Stomach (tissue), 9 donors: ENCODE data around the gene TOMM40L. TPM values are rescaled to one million over a fixed set of nuclear protein-coding genes. Genes with fewer than 3 reads are reported as not detected.

Source experiments
- DNase-seq, 2 donors: peaks; one replicate each; pipeline versions ENCODE4 v3.0.0 to v3.0.0-alpha.2; 2013 to 2019
- H3K27ac ChIP-seq, 5 donors: fragments of 200-600 bp in 4 of 5; sonication (generic) in 4 of 5; one replicate each; pipeline ENCODE4 v1.5.1; 2013 to 2019; ENCODE audit warnings: mild to moderate bottlenecking in 1 of 5, moderate library complexity in 1 of 5
- H3K27me3 ChIP-seq, 3 donors: fragments of 200-600 bp; sonication (generic); one replicate each; pipeline ENCODE4 v1.5.1; 2017 to 2019; ENCODE audit warnings: mixed run types in 1 of 3
- H3K36me3 ChIP-seq, 4 donors: fragments of 200-600 bp; sonication (generic); 1 replicate in 3 of 4; 2 replicates in 1 of 4; pipeline ENCODE4 v1.5.1; 2016 to 2019
- H3K4me1 ChIP-seq, 4 donors: fragments of 200-600 bp; sonication (generic); one replicate each; pipeline ENCODE4 v1.5.1; 2016 to 2019
- H3K4me3 ChIP-seq, 4 donors: fragments of 200-600 bp; sonication (generic) in 3 of 4; one replicate each; pipeline ENCODE4 v1.5.1; 2016 to 2019; ENCODE audit warnings: mild to moderate bottlenecking in 1 of 4
- H3K9me3 ChIP-seq, 4 donors: fragments of 200-600 bp; sonication (generic); one replicate each; pipeline ENCODE4 v1.5.1; 2016 to 2019
- CTCF ChIP-seq, 7 experiments: fragments of 450-650 bp in 4 of 7; fragments of 200-600 bp in 3 of 7; sonication (generic) in 3 of 7; IDR thresholded peaks; one replicate each; pipeline ENCODE4 v1.5.1; 2016 to 2019; ENCODE audit warnings: antibody characterized with exemption in 7 of 7, control low read depth in 2 of 7, mild to moderate bottlenecking in 1 of 7
- EP300 ChIP-seq: sonication (generic); formaldehyde crosslinking; IDR thresholded peaks from one replicate; pipeline ENCODE4 v1.6.1; 2017; ENCODE audit warnings: antibody characterized with exemption
- POLR2A ChIP-seq, 4 donors: fragments of 450-650 bp; IDR thresholded peaks; one replicate each; pipeline ENCODE4 v1.6.1; 2016; ENCODE audit warnings: antibody characterized with exemption in 4 of 4, control low read depth in 2 of 4, mild to moderate bottlenecking in 1 of 4, moderate library complexity in 1 of 4
- POLR2AphosphoS5 ChIP-seq, 3 donors: sonication (generic); formaldehyde crosslinking; IDR thresholded peaks; one replicate each; pipeline ENCODE4 v1.6.1; 2016; ENCODE audit warnings: antibody characterized with exemption in 3 of 3
- WGBS, 5 donors: extraction: QIAGEN DNeasy Blood & Tissue Kit in 3 of 5; methylation state at CpG; one replicate each; pipeline versions ENCODE4 v1.1.5 to v1.1.7; 2013 to 2018; 5-methylcytosine and 5-hydroxymethylcytosine counted together
- intact Hi-C: fragments of 100-400 bp; cut with DNase I; formaldehyde crosslinking; loops from one replicate; pipeline ENCODE4 v1.15.1; 2023; ENCODE audit warnings: low total_unique reads
- polyA plus RNA-seq, 3 donors: library from polyadenylated mRNA; stranded (reverse); fragments of 200-250 nt; gene quantifications; one replicate each; pipeline ENCODE4 v1.2.3, GENCODE V29; 2013
- total RNA-seq, 5 donors: library from RNA; depleted of rRNA; stranded (reverse); fragments of >200 nt; gene quantifications; one replicate each; pipeline versions ENCODE4 v1.1.0 to v1.2.3, GENCODE V29; 2014 to 2016
- donor health status: healthy with polysubstance abuse.
- donor health status: Bipolar disorder and iron deficiency.
- donor health status: healthy.

TOMM40L gene
- total and polyA plus RNA-seq, 8 donors = 0.58 to 9.9 (median 7.0) TPM

- intact Hi-C loops = no loop called here
- 89 to 97% (median 93%) methylated on average over 5 of the region's 5 CpGs for WGBS, 5 donors
- DNase-seq = no peak
- no peak overlapping the region for H3K27ac ChIP-seq
- TF ChIP-seq POLR2AphosphoS5 (IDR thresholded peaks at IDR 0.05) (no peak), POLR2A (IDR thresholded peaks at IDR 0.05) (no peak), CTCF (IDR thresholded peaks at IDR 0.05) (no peak), EP300 (no peak)
- no peaks in the 10 kb centered on the region for H3K27me3 ChIP-seq
- peaks cover 0 to 25% (median 15%) of the 10 kb centered on the region in 4 donors for H3K36me3 ChIP-seq
- peaks cover 9 to 44% (median 17%) of the 10 kb centered on the region in 4 donors for H3K4me1 ChIP-seq
- no peaks in the 10 kb centered on the region for H3K9me3 ChIP-seq
- H3K4me3 ChIP-seq = no peak overlapping the region
Observed at GRCh38 chr1:161189036-161189435, 36.8 kb upstream of the TOMM40L start.

- intact Hi-C loops = no loop called here
- peaks cover 0 to 34% (median 20%) of the 10 kb centered on the region in 4 donors for H3K36me3 ChIP-seq
- 52 to 67% (median 55%) methylated on average over 21 to 22 of the region's 22 CpGs for WGBS, 5 donors
- no peak for TF ChIP-seq EP300
- TF ChIP-seq POLR2AphosphoS5 (IDR thresholded peaks at IDR 0.05) = peak in 1 of 3 donors; percentile 16
- TF ChIP-seq POLR2A (IDR thresholded peaks at IDR 0.05) = no peak
- no peak for TF ChIP-seq CTCF (IDR thresholded peaks at IDR 0.05)
- no peak overlapping the region for H3K27ac ChIP-seq
- no peaks in the 10 kb centered on the region for H3K27me3 ChIP-seq
- H3K9me3 ChIP-seq = no peaks in the 10 kb centered on the region
- no peak overlapping the region for H3K4me3 ChIP-seq
- peak in 1 of 2 donors; percentile 38 for DNase-seq
- peaks cover 6 to 51% (median 19%) of the 10 kb centered on the region in 4 donors for H3K4me1 ChIP-seq
Observed at GRCh38 chr1:161190962-161191521, 34.8 kb upstream of the TOMM40L start.

- DNase-seq = no peak
- 41 to 77% (median 66%) methylated on average over 7 to 8 of the region's 8 CpGs for WGBS, 5 donors
- H3K27ac ChIP-seq = no peak overlapping the region
- TF ChIP-seq POLR2AphosphoS5 (IDR thresholded peaks at IDR 0.05) (no peak), POLR2A (IDR thresholded peaks at IDR 0.05) (no peak), EP300 (no peak), CTCF (IDR thresholded peaks at IDR 0.05) (no peak)
- H3K27me3 ChIP-seq = no peaks in the 10 kb centered on the region
- H3K9me3 ChIP-seq = no peaks in the 10 kb centered on the region
- intact Hi-C loops = no loop called here
- no peak overlapping the region for H3K4me3 ChIP-seq
- peaks cover 0 to 34% (median 20%) of the 10 kb centered on the region in 4 donors for H3K36me3 ChIP-seq
- peaks cover 6 to 53% (median 24%) of the 10 kb centered on the region in 4 donors for H3K4me1 ChIP-seq
Observed at GRCh38 chr1:161191971-161192370, 33.9 kb upstream of the TOMM40L start.

- Histone ChIP-seq H3K4me3 (peak overlapping the region in 2 of 4 donors; percentile 6 to 56), H3K9me3 (no peaks in the 10 kb centered on the region), H3K36me3 (peaks cover 0 to 34% (median 20%) of the 10 kb centered on the region in 4 donors), H3K27me3 (peaks cover 0 to 1% (median 0%) of the 10 kb centered on the region in 3 donors), H3K27ac (peak overlapping the region in 2 of 5 donors; percentile 35 to 37), H3K4me1 (peaks cover 6 to 59% (median 29%) of the 10 kb centered on the region in 4 donors)
- TF ChIP-seq CTCF (IDR thresholded peaks at IDR 0.05) = peak in 5 of 7 experiments; percentile 66 to 90 (median 83)
- TF ChIP-seq POLR2AphosphoS5 (IDR thresholded peaks at IDR 0.05) = peak in 1 of 3 donors; percentile 35
- TF ChIP-seq EP300 = no peak
- intact Hi-C loops = no loop called here
- 38 to 57% (median 54%) methylated on average over 10 to 15 of the region's 15 CpGs for WGBS, 5 donors
- peak; percentile 72 to 90 for DNase-seq
Observed at GRCh38 chr1:161192476-161193465, 33.1 kb upstream of the TOMM40L start.
